ENCODE measurements around the gene SOCS6. TPM values are rescaled to one million over a fixed set of nuclear protein-coding genes. Genes with fewer than 3 reads are reported as not detected.

SOCS6 gene
- total and polyA plus RNA-seq, 10 donors: 1.3 to 11.5 (median 7.1) TPM

GRCh38 chr18:70368903-70369302, 80.1 kb downstream of the SOCS6 start:
- Histone ChIP-seq H3K36me3 (no peaks in the 10 kb centered on the region), H3K4me3 (no peak overlapping the region), H3K27ac (no peak overlapping the region), H3K9me3 (no peaks in the 10 kb centered on the region), H3K27me3 (replicated peaks in 1 of 7) (peaks cover 0 to 6% (median 0%) of the 10 kb centered on the region in 7 donors), H3K4me1 (no peaks in the 10 kb centered on the region)
- DNase-seq: no peak
- no peak for TF ChIP-seq POLR2AphosphoS5 (IDR thresholded peaks at IDR 0.05)
- WGBS, 5 donors: 55 to 83% (median 79%) methylated on average over 1 of the region's 1 CpG
- intact Hi-C loops (cut with DNase I; ENCODE audit: low total_unique reads): no loop called here

- peaks cover 0 to 6% (median 0%) of the 10 kb centered on the region in 7 donors for H3K27me3 ChIP-seq (replicated peaks in 1 of 7)
- WGBS, 5 donors: 81 to 93% (median 84%) methylated on average over 9 of the region's 9 CpGs
- H3K4me1 ChIP-seq: no peaks in the 10 kb centered on the region
- TF ChIP-seq CTCF (IDR thresholded peaks at IDR 0.05 in 8 of 11, conservative IDR thresholded peaks at IDR 0.05 in 3 of 11): no peak
- TF ChIP-seq POLR2AphosphoS5 (IDR thresholded peaks at IDR 0.05): no peak
- no peak for TF ChIP-seq POLR2A (IDR thresholded peaks at IDR 0.05)
- no peaks in the 10 kb centered on the region for H3K9me3 ChIP-seq
- intact Hi-C loops (cut with DNase I; ENCODE audit: low total_unique reads): no loop called here
- no peak for DNase-seq
- no peak overlapping the region for H3K4me3 ChIP-seq
- H3K36me3 ChIP-seq: no peaks in the 10 kb centered on the region
- H3K27ac ChIP-seq: no peak overlapping the region
Observed at GRCh38 chr18:70370762-70371733, 82.2 kb downstream of the SOCS6 start.

- 76 to 83% (median 78%) methylated on average over 2 of the region's 2 CpGs for WGBS, 5 donors
- H3K36me3 ChIP-seq: no peaks in the 10 kb centered on the region
Observed at GRCh38 chr18:70371908-70372307, 83.1 kb downstream of the SOCS6 start.

GRCh38 chr18:70372450-70373041, 83.7 kb downstream of the SOCS6 start:
- peaks cover 0 to 6% (median 0%) of the 10 kb centered on the region in 7 donors for H3K27me3 ChIP-seq (replicated peaks in 1 of 7)
- no peaks in the 10 kb centered on the region for H3K36me3 ChIP-seq
- H3K9me3 ChIP-seq: no peaks in the 10 kb centered on the region
- no peak overlapping the region for H3K27ac ChIP-seq
- H3K4me1 ChIP-seq: no peaks in the 10 kb centered on the region
- intact Hi-C loops (cut with DNase I; ENCODE audit: low total_unique reads): no loop called here
- no peak overlapping the region for H3K4me3 ChIP-seq
- 85 to 96% (median 86%) methylated on average over 2 of the region's 2 CpGs for WGBS, 5 donors
- DNase-seq: no peak
- no peak for TF ChIP-seq POLR2A (IDR thresholded peaks at IDR 0.05)
- TF ChIP-seq CTCF (IDR thresholded peaks at IDR 0.05 in 8 of 11, conservative IDR thresholded peaks at IDR 0.05 in 3 of 11): no peak
- TF ChIP-seq POLR2AphosphoS5 (IDR thresholded peaks at IDR 0.05): no peak

More at GRCh38 chr18:70371908-70372307, 83.1 kb downstream of the SOCS6 start:
- H3K27me3 ChIP-seq (replicated peaks in 1 of 7): peaks cover 0 to 6% (median 0%) of the 10 kb centered on the region in 7 donors
- TF ChIP-seq POLR2AphosphoS5 (IDR thresholded peaks at IDR 0.05) (no peak), CTCF (IDR thresholded peaks at IDR 0.05 in 8 of 11, conservative IDR thresholded peaks at IDR 0.05 in 3 of 11) (no peak), POLR2A (IDR thresholded peaks at IDR 0.05) (no peak)
- H3K9me3 ChIP-seq: no peaks in the 10 kb centered on the region
- no peak overlapping the region for H3K4me3 ChIP-seq
- H3K4me1 ChIP-seq: no peaks in the 10 kb centered on the region
- DNase-seq: no peak
- no peak overlapping the region for H3K27ac ChIP-seq
- intact Hi-C loops (cut with DNase I; ENCODE audit: low total_unique reads): no loop called here
